GM12891 (cell line): ENCODE data around the gene ANKRD55.

Experiments used
- PAX5 ChIP-seq: IDR thresholded peaks from 2 replicates; pipeline ENCODE4 v1.6.1; 2011; ENCODE audit warnings: low read length, moderate library complexity, mild to moderate bottlenecking; ENCODE audit not compliant: insufficient read depth, severe bottlenecking
- POLR2A ChIP-seq: IDR thresholded peaks from 2 replicates; pipeline ENCODE4 v1.6.1; 2011; ENCODE audit warnings: low read depth, low read length, control low read depth
- POLR2AphosphoS5 ChIP-seq: IDR thresholded peaks from 2 replicates; pipeline ENCODE4 v1.6.1; 2011; ENCODE audit warnings: low read depth, low read length, control low read depth
- POU2F2 ChIP-seq: IDR thresholded peaks from 2 replicates; pipeline ENCODE4 v1.6.1; 2011; ENCODE audit warnings: low read depth, mild to moderate bottlenecking, control low read depth, low read length, moderate library complexity
- SPI1 ChIP-seq: IDR thresholded peaks from 2 replicates; pipeline ENCODE4 v1.6.1; 2011; ENCODE audit warnings: low read depth, low read length, control low read depth
- TAF1 ChIP-seq: IDR thresholded peaks from 2 replicates; pipeline ENCODE4 v1.6.1; 2011; ENCODE audit warnings: low read depth, low read length, control low read depth

DNA sequence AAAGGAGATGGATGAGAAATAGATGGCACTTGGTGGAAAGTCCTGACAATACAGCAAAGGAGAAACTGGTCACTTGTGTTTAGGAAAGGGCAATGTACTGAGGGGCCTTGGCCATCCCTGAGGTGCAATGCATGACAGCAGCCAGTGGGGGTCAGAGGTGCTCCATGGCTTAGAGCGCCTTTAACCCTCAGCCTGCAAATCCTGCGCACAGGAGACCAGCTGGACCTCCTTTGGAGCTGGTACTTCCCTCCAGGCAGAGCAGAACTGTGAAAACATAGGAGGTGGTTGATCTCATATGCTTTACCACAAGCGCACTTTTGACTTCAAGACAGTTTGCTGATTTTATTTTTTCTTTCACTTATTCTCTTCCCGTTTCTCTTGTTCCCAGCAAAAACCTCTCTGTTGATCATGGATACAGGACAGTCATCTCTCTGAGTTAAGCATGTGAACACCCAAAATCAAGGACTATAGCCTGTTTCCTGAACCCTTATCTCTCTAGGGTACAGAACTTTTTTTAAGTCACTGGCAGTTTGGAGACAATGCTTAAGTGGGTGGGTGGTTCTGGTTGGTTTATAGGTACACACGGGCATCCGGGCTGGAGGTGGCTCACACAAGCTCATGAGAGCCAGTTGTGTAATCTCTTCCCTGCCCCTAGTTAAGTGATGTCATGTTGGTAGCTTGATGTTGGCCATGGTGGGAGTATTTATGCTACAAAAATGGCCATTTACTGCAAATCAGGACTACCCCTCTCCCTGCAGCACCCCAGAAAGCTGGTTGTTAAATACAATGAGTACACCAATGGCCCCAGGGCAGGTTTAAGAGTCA, 37.6 kb upstream of the ANKRD55 start:
- TF ChIP-seq POLR2A (no peak), PAX5 (no peak), POLR2AphosphoS5 (no peak), TAF1 (no peak), SPI1 (no peak), POU2F2 (no peak)
